GM19452 (cell line): Measurements from ENCODE around the gene FBXW5.

Source experiments
- ATAC-seq: cut with Tn5 transposase; IDR thresholded peaks from one replicate; pipeline ENCODE4 v1.9.1; 2021; ENCODE audit not compliant: unreplicated experiment

Gene FBXW5

DNA sequence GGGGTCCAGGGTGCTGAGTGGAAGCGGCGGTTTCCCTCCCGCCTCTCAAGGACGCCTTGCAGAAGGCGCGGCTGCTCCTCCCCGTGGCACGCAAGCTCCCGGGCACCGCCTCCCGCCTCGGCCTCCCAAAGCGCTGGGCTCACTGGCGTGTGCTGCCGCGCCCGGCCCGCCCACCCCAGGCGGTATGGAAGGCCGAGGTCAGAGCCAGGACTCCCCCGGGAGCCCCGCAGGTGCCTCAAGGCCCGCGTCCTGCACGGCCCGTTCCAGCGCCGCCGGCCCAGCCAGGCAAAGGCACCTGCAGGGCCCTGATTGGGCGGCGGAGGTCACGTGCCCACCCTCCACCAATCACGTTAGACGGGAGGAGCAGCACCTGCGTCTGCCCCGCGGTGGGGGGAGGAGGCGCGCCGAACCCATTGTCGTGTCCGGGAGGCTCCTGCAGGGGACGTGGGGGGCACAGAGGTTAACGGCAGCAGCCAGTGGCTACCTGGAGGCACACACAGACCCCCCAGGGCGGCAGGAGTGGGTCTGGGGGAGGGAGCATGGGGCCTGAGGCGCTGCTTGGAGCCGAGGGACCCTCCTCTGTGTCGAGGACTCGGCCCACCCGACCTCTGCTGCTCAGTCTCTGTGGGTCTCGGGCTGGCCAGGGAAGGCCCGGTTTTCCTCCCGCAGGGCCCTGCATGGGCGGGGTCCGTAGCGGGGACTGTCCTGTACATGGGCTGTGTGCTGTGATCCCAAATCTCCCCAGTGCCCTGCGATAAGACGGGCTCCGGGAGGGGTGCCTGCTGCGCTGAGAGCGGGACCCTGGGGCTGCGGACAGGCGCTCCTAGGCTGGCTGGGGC lies 5.5 kb upstream of the FBXW5 start:
- peak; percentile 73 for ATAC-seq

DNA sequence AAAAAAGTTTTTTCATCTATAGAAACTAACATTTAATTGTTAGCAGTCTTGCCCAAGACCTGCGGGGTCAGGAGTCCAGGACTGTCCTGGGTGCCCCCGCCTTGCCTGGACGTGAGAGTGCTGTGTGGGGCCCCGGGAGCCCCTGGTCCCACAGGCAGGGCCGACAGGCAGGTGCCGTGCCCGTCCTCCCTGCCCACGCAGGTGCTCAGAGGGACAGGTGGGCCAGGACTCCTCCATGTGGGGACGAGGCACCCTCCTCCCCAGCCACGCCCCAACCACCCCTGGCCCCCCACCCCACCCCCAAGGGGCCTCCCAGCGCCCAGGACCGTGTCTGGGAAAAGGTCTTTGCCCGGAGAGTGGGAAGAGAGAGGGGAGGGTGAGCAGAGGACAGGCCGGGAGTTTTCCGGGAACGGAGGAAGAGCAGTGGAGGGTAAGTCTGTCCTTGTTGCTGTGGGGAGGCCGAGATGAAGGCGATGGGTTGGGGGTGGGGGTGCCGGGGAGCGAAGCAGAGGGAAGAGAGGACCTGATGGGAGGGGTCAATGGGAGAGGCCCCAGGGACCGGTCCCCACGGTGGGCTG lies 4.8 kb upstream of the FBXW5 start:
- no peak for ATAC-seq

DNA sequence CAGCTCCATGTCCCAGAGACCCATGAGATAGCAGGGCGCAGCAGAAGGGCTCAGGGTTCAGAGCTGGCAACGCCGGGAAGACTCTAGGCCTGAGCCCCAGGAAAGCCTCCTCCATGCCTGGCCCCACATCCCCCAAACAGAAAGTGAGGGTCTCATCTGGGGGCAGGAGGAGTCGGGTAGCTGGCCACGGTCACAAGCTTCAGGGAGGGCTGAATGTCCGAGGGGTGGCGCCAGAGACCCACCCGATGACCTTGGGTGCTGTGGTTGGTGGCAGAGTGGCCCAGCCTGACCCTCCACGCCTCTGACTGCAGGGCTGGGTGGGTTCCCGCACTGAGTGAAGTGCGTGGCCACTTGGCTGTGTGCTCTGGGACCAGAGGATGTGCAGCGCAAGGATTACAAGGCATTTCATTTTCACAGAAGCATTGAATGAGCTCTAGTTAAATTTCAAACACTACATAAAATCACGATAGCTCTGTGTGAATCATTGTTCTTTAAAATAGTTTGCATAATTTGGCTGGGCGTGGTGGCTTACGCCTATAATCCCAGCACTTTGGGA lies 3.5 kb upstream of the FBXW5 start:
- no peak for ATAC-seq

DNA sequence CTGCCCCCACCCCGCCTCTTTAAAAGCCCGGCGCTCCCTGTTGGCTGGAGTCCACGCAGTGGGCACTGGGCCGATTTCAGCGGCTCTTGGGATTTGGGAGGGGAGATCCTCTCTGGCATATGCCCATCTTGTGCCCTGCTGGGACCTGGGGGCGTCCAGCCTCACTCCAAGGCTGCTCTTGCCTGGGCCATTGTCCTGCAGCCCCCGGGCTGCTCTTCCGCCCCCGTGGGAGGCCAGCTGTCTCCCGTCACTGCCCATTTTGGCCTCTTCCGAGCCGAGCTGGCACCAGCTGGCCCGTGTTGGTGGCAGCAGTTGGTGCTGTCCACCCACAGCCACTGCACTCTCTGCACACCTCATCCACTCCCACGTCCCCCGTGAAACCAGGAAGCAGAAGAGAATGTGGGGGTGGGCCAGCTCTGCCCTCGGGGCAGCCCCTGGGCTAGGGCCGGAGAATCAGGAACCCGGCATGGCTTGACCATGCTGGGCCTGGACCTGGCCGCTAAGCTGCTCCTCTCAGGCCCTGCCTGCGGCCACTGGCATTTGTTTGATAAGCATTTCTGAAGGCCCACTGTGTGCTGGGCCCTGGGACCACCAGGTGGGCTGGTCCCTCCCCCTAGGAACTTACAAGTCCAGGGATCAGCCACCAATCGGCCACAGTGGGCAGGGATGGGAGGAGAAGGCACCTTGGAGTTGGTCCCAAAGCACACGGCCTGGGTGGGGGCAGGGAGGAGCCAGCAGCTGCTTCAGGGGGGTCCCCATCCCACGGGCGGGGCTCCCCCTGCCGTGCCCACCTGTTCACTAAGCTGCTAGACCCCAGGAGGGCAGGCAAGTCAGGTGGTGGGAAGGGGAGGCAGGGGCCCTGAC lies 2.7 kb upstream of the FBXW5 start:
- no peak for ATAC-seq

DNA sequence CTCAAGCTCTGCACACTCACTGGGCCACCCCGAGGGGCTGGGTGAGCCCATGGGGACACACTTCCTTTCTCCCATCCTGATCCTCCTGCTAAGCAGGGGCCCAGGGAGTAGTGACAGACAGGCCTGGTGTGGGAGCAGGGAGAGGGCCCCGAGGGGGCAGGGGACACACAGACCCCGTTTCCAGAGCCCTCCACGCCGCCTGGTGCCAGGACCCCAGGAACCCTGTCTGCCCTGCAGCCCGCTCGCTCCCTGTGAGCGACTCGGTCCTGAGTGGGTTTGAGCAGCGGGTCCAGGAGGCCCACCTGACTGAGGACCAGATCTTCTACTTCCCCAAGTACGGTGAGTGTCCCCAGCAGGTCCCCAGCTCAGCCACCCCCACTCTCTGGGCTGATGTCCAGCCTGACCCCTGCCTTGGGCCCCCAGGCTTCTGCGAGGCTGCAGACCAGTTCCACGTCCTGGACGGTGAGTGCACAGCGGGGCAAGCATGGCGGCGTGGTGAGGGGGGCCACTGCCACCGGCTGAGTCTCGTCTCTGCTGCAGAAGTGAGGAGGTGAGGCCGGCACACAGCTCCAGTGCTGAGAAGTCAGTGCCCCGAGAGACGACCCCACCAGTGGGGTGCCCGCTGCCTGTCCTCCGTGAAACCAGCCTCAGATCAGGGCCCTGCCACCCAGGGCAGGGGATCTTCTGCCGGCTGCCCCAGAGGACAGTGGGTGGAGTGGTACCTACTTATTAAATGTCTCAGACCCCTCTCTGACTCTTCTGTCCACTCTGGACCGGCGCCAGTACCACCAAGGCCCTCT lies 1.9 kb upstream of the FBXW5 start:
- ATAC-seq = no peak

DNA sequence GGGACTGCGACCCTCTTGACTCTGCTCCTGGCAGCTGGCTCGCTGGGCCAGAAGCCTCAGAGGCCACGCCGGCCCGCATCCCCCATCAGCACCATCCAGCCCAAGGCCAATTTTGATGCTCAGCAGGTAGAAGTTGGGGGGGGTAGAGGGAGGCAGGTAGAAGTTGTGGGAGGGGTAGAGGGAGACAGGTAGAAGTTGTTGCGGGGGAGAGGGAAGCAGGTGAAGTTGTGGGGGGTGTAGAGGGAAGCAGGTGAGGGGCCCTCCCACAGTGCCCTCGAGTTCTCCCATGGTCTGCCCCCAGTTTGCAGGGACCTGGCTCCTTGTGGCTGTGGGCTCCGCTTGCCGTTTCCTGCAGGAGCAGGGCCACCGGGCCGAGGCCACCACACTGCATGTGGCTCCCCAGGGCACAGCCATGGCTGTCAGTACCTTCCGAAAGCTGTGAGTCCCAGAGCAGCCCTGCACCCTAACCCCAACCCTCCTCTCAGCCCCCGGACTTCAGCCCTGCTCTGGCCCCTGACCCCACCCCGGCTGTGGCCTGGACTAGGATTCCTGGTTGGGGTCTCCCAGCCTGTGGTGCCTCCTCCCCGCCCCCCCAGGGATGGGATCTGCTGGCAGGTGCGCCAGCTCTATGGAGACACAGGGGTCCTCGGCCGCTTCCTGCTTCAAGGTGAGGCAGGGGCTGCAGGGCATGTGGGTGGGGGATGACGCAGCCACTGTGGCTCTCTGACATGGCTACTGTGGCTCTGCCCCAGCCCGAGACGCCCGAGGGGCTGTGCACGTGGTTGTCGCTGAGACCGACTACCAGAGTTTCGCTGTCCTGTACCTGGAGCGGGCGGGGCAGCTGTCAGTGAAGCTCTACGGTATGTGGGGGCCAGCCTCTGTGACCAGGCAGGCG lies 1.0 kb upstream of the FBXW5 start:
- no peak for ATAC-seq

DNA sequence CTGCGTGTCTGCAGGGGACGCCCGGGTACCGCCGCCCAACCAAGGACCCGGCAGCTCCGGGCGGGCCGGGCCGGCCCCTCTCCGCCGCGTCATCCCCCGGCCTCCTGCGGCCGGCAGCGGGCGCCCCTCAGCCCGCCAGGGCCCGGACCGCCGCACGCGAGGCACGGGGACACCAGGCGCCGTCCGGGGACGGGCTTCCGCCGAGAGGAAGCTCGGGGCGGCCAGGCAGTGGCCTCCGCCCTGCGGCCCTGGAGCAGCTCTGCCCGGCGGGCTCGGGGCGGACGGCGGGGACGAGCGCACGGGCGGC lies 373 bp downstream of the FBXW5 start:
- ATAC-seq = peak; percentile 37

DNA sequence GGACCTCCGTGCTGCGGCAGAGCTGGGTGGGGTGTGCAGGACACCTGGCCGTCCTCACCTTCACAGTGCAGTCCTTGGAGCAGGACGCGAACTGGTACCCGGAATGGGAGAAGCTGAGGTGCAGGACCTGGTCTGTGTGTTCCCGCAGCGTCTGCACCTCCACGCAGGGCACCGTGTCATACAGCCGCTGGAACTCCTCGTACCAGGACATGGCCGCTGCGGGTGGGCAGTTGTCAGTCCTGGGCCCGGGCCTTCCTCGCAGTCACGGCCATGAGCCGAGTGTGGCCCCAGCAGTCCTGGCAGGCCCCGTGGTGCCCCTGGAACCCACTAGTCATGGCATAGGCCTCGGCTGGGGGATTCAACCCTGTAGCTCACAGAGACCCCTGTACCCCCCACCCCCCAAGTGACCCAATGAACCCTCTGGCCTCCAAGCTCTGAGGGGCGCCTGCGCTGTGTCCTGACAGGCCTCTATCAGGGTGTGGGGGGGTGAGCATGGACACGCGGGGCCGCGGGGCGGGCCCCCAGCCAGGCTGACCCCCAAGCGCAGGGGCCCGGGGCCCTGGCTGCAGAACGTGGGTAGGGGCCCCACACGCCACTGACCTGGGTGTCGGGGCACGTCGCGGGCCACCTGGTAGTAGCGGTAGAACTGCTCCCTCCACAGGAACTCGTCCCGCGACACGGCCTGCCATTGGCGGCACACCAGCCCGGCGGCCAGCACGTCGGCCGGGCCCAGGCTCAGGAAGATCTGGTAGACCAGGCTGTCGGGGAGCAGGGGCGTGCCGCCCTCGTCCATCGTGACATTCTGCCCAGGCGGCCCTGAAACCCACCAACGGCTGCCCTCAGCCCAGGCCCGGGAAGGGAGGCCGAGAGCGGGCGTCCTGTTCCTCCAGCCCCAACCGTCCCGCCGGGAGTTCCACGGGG lies 987 bp downstream of the FBXW5 start:
- peak; percentile 6 for ATAC-seq

DNA sequence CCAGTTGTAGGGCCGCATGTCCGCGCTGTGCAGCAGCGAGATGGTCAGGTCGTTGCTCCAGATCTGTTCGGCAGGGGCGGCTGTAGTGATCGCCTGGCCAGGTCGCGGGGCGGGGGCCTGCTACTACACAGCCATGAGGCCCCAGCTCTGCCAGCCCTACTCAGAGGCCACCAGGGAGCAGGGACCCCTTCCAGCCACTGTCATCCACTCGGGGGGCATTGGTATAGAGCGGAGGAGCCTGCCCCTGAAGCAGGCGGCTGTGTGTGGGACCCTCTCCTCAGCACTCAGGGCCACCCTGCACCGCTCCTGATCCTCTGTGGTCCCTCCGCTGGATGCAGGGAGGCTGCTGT lies 1.7 kb downstream of the FBXW5 start:
- no peak for ATAC-seq

DNA sequence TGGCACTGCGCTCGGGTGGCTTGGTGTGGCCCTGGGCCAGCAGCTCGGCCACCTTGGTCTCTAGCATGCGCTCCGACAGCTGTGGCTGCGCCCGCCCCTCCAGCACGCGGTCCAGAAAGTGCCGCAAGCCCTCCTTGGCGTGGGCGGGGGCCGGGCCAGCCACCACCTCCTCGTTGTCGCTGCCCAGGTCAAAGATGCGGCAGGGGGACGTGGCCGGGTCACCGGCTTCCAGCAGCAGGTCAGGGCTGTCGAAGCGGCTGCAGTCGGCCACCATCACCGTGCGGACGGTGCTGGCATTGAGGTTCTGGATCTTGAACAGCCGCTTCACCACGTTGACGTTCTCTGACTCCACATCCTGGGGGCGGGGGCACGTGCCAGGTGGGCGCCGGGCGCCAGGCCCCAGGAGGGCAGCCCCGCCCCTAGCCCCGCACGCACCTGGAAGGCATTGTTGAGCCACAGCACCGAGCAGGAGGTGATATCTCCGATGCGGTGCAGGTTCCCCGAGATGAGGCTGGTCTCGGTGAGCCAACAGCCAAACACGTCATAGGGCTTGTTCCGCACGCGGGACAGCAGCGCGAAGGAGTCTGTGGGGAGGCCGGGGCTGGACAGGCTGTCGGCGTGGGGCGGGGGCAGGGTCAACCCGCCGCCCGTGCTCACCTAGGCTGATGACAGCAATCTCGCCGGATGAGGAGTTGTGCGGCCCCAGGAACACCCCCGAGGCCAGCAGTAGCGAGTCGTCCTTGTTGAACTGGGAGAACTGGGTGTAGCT lies 2.2 kb downstream of the FBXW5 start:
- no peak for ATAC-seq

DNA sequence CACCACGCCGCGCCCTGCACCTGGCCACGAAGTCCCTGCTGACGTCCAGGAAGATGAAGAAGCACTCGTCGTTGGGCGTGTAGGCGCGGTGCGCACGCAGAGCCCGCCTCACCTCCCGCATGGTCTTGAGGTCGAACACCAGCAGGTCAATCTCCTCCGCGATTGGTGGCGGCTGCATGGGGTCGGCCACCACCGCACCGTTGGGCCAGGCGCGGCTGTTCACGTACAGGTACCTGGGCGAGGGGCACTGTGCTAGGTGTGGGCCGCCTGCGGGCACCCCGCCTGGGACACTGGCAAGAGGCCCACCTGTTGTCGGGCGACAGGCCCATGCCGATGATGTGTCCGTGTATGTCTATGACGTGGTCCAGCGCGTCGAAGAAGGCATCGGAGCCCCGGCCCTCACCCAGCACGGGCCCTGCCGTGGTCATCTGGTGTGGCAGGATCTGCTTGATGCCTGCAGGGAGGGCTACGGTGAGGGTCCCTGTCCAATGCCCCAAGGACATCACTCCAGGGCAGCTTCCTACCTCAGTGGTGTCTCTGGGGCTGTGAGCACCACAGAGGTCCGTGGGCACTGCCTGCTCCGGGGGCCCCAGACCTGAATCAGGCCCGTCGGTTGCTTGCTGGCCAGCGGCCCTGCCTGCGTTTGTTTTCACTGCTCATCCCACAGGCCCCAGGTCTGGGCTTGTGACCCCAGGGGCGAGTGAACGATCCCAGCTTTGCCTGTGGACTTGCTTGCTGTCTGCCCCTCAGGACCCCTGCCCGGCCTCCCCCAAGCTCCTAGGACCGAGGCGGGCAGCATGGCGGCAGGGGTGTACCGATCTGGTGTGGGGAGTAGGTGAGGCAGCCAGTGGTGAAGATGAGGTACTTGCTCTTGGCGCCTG lies 3.1 kb downstream of the FBXW5 start:
- ATAC-seq = no peak

DNA sequence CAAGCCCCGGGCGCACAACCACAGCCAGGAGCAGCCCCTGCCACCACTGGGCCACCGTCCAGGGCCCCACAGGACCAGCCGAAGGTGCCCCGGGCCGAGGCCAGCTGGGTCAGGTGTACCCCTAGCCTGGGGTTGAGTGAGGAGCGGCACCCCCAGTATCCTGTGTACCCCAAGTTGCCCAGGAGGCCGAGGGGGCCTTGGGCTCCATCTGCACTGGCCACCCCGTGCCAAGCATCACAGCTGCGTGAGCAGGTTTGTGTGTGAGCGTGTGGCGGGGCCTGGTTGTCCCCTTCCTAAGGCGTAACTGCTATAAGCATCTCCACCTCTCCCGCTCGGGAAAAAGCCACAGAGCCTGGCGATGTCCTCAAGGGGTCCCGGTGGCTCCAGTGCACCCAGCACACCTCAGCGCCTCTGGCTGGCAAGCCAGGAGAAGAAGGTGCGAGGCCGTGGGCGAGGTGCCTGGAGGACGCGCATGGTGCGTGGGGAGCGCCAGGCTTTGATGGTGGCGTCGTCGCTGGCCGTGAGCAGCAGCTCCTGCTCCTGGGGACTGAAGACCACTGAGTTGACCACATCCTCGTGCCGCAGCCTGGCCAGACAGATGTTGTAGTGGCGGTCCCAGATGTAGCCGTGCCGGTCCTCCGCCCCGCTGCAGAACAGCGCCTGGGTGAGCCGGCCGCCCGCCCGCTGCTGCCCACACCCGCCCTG lies 3.9 kb downstream of the FBXW5 start:
- no peak for ATAC-seq

DNA sequence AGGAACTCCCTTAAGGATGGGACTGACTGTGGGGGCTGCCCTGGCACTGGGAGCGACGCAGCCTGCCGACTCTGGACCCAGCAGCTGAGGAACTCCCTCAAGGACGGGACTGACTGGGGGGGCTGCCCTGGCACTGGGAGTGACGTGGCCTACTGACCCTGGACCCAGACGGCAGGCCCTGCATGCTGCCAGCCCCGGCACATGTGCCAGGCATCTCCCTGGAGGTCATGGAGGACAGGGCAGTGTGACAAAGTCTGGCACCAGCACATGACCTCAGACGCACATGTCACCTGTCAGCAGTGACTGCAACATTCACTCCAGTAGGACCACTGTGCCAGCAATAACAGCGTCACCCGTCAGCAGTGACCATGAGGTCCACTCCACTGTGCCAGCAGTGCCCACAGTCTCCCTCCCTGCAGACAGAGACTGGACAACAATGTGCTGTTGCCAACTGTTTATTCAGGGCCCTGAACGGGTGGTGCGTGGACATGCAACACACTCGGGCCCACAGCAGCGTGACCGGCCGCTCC lies 4.5 kb downstream of the FBXW5 start:
- no peak for ATAC-seq

DNA sequence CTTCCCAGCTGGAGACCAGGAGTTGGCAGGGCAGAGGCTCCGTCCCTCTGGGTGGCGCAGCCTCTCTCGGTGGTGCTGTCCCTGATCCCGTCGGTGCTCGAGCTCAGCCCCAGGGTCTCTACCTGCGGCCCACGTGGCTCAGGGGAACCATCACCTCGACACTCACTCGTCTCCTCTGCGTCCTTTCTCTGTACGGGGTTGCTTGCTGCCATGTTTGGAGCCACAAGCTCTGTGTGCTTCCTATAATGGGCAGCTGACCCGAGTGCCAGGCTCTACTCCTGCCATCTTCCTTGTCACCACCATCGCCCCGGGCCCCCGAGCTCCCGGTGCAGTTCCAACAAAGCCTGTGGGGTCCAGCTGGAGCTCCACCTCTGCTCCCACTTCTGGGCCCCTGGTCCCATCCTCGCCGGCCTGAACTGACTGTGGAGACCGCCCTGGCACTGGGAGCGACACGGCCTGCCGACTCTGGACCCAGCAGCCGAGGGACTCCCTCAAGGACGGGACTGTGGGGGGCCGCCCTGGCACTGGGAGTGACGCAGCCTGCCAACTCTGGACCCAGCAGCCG lies 5.0 kb downstream of the FBXW5 start:
- ATAC-seq = no peak

DNA sequence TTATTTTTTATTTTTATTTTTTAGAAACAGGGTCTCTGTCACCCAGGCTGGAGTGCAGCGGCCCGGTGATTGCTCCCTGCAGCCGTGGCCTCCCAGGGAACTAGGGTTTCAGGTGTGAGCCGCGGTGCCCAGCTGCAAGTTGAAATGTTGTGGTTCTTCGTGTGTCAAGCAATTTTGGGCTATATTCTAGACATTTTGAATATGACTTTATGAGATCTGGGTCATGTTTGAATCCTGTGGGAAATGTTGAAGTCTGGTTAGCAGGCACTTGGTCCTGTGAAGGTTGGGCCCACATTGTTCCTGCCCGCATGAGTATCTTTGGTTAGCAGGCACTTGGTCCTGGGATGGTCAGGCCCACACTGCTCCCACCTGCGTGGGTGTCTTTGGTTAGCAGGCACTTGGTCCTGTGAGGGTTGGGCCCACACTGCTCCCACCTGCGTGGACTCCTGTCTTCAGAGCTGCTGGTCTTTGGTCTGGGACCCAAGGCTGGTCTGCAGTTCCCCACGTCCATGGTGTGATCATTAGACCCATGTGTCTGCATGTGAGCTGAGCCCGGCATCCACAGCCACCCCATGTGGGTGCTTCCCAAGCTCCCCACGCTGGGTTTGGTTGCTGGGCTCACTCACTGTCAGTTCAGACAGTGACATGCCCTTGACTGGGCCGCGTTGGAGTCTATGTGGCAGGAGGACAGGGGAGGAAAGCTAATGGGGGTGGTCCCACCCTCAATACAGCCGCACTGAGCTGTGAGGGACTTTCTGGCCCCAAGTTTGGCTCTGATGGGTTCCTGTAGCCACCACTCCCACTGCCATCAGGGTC lies 7.1 kb downstream of the FBXW5 start:
- ATAC-seq = no peak
